Spleen (tissue), 7 donors: ENCODE measurements around the gene GJC2.

Experiments used
- CTCF ChIP-seq, 11 experiments: fragments of 200-600 bp in 7 of 11; fragments of 450-650 bp in 4 of 11; sonication (generic) in 4 of 11; IDR thresholded peaks in 8 of 11; conservative IDR thresholded peaks in 3 of 11; 1 replicate in 7 of 11; 2 replicates in 4 of 11; pipeline versions ENCODE4 v1.4.0 to v1.8.0; 2016 to 2021; ENCODE audit warnings: antibody characterized with exemption in 11 of 11, inconsistent platforms in 4 of 11, mild to moderate bottlenecking in 1 of 11
- POLR2A ChIP-seq, 3 donors: fragments of 450-650 bp; IDR thresholded peaks; one replicate each; pipeline ENCODE4 v1.5.1; 2017; ENCODE audit warnings: antibody characterized with exemption in 3 of 3, mild to moderate bottlenecking in 1 of 3
- POLR2AphosphoS5 ChIP-seq, 3 donors: sonication (generic); formaldehyde crosslinking; IDR thresholded peaks; one replicate each; pipeline ENCODE4 v1.5.1; 2017; ENCODE audit warnings: antibody characterized with exemption in 3 of 3
- donor health status: DM: no; HTN: no; CAD: no; lungs with moderate emphysema.
- donor health status: DM: no; HTN: no; CAD: no.
- donor health status: DM: no; HTN: no; CAD: no.

GRCh38 chr1:228122921-228123441, 26.7 kb upstream of the GJC2 start:
- TF ChIP-seq CTCF (IDR thresholded peaks at IDR 0.05 in 8 of 11, conservative IDR thresholded peaks at IDR 0.05 in 3 of 11) (no peak), POLR2A (IDR thresholded peaks at IDR 0.05) (no peak), POLR2AphosphoS5 (IDR thresholded peaks at IDR 0.05) (no peak)
